PC-9 (cell line): ENCODE data around the gene ABHD4.

ENCODE experiments used
- EZH2 ChIP-seq: fragments of 200-600 bp; sonication (generic); IDR thresholded peaks from 2 replicates; pipeline ENCODE4 v1.8.0; 2017; ENCODE audit warnings: antibody characterized with exemption, low read depth
- TF ChIP-seq, protein P1 (sequence below): fragments of 200-600 bp; sonication (generic); conservative IDR thresholded peaks from 2 replicates; pipeline ENCODE4 v1.6.1; 2017; ENCODE audit warnings: mixed run types, antibody characterized with exemption, mild to moderate bottlenecking, moderate library complexity

DNA sequence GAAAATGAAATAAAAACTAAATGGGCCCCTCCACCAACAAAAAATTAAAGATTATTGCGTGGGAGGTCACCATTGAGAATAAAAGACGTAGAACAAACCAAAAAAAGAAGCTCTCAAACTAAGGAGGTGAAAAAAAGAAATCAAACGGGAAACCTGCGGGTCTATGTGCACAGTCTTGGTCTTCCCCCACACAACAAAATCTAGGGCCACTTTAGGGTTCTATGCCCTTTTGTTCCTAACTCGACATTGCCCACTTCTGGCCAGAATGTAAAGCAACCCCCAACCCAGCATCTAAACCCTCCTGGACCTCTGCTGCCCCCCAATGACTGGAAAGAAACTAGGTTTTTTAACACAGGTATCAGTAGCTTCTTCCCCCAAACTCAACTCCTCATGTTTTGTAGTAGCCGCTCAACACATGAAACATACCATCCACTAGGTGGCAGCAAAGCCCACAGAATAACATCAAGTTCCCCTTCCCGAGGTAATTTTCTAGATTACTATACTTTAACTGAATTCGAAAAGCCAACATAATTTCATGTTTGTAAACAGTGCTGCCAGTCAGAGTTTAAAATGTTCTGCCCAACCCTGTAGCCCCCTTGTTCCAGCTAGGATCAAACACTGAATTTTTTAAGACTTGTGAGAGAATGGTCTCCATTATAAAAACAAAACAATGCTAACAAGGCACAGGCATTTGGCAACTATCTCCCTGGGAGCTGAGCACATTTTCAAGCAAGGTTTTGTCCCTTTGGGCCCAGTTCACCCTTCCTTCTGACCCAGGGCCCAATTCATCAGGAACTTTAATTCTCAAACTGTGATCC, 27.8 kb upstream of the ABHD4 start:
- TF ChIP-seq, protein P1, sequence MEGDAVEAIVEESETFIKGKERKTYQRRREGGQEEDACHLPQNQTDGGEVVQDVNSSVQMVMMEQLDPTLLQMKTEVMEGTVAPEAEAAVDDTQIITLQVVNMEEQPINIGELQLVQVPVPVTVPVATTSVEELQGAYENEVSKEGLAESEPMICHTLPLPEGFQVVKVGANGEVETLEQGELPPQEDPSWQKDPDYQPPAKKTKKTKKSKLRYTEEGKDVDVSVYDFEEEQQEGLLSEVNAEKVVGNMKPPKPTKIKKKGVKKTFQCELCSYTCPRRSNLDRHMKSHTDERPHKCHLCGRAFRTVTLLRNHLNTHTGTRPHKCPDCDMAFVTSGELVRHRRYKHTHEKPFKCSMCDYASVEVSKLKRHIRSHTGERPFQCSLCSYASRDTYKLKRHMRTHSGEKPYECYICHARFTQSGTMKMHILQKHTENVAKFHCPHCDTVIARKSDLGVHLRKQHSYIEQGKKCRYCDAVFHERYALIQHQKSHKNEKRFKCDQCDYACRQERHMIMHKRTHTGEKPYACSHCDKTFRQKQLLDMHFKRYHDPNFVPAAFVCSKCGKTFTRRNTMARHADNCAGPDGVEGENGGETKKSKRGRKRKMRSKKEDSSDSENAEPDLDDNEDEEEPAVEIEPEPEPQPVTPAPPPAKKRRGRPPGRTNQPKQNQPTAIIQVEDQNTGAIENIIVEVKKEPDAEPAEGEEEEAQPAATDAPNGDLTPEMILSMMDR, result peak; percentile 85
- no peak for TF ChIP-seq EZH2
